Transverse colon (tissue), 4 donors: ENCODE data around the gene MLLT1.

Source experiments
- CTCF ChIP-seq, 5 experiments: fragments of 200-600 bp in 3 of 5; fragments of 450-650 bp in 2 of 5; sonication (generic) in 3 of 5; IDR thresholded peaks; 1 replicate in 2 of 5; 2 replicates in 3 of 5; pipeline ENCODE4 v1.5.1; 2016 to 2017; ENCODE audit warnings: antibody characterized with exemption in 5 of 5, inconsistent platforms in 3 of 5, mild to moderate bottlenecking in 2 of 5, moderate library complexity in 1 of 5
- EP300 ChIP-seq: sonication (generic); formaldehyde crosslinking; IDR thresholded peaks from one replicate; pipeline ENCODE4 v1.6.1; 2017; ENCODE audit warnings: antibody characterized with exemption, low read depth
- POLR2A ChIP-seq: fragments of 450-650 bp; IDR thresholded peaks from one replicate; pipeline ENCODE4 v1.6.1; 2016; ENCODE audit warnings: antibody characterized with exemption, mild to moderate bottlenecking, moderate library complexity
- POLR2AphosphoS5 ChIP-seq, 3 donors: sonication (generic); formaldehyde crosslinking; IDR thresholded peaks; one replicate each; pipeline ENCODE4 v1.6.1; 2016; ENCODE audit warnings: antibody characterized with exemption in 3 of 3

GRCh38 chr19:6181119-6181518 lies 98.7 kb downstream of the MLLT1 start:
- no peak for TF ChIP-seq CTCF (IDR thresholded peaks at IDR 0.05)
- TF ChIP-seq EP300, result no peak
- no peak for TF ChIP-seq POLR2A
- TF ChIP-seq POLR2AphosphoS5 (IDR thresholded peaks at IDR 0.05), result no peak
